Keratinocyte (primary cell): ENCODE results near the gene SUMO4. TPM values are rescaled to one million over a fixed set of nuclear protein-coding genes. Genes with fewer than 3 reads are reported as not detected.

Experiments used
- DNase-seq: peaks from one replicate; pipeline ENCODE4 v3.0.0-alpha.2; 2011; ENCODE audit warnings: low read depth, missing footprints, low spot score
- FAIRE-seq: peaks from 2 replicates; lab custom pipeline; 2011; peaks lifted over from hg19 to GRCh38; lab: Jason Lieb, UNC
- H2AFZ ChIP-seq: 2 replicates; pipeline ENCODE4 v1.6.0; 2012; ENCODE audit warnings: low read length, control low read depth, inconsistent platforms; ENCODE audit not compliant: control insufficient read depth
- H3K27ac ChIP-seq: 2 replicates; pipeline ENCODE4 v1.5.1; 2011; ENCODE audit warnings: low read length; ENCODE audit not compliant: control insufficient read depth, insufficient read depth
- H3K27me3 ChIP-seq: 3 replicates; pipeline ENCODE4 v1.6.0; 2011; ENCODE audit warnings: low read length; ENCODE audit not compliant: control insufficient read depth, insufficient read depth; ENCODE audit errors: extremely low read depth
- H3K36me3 ChIP-seq, 2 experiments: 2 replicates in 1 of 2; 3 replicates in 1 of 2; pipeline ENCODE4 v1.5.1; 2011; ENCODE audit warnings: low read length in 2 of 2, mild to moderate bottlenecking in 1 of 2; ENCODE audit not compliant: control insufficient read depth in 2 of 2, insufficient read depth in 2 of 2; ENCODE audit errors: extremely low read depth in 1 of 2
- H3K4me1 ChIP-seq: 3 replicates; pipeline ENCODE4 v1.5.1; 2011; ENCODE audit warnings: low read length; ENCODE audit not compliant: control insufficient read depth, insufficient read depth; ENCODE audit errors: extremely low read depth
- H3K4me2 ChIP-seq: 3 replicates; pipeline ENCODE4 v1.6.0; 2011; ENCODE audit warnings: low read depth, low read length; ENCODE audit not compliant: control insufficient read depth, insufficient read depth; ENCODE audit errors: extremely low read depth
- H3K4me3 ChIP-seq, 3 experiments: fragments of 200-600 bp in 1 of 3; sonication (generic) in 1 of 3; 2 replicates in 2 of 3; 3 replicates in 1 of 3; pipeline ENCODE4 v1.5.1; 2011 to 2016; ENCODE audit warnings: low read length in 3 of 3, mild to moderate bottlenecking in 3 of 3, control low read depth in 2 of 3, inconsistent platforms in 1 of 3, low read depth in 1 of 3, mixed read lengths in 1 of 3, mixed run types in 1 of 3, moderate library complexity in 1 of 3; ENCODE audit not compliant: control insufficient read depth in 2 of 3, insufficient read depth in 2 of 3; ENCODE audit errors: extremely low read depth in 1 of 3
- H3K79me2 ChIP-seq: 2 replicates; pipeline ENCODE4 v1.6.0; 2012; ENCODE audit warnings: low read length; ENCODE audit not compliant: control insufficient read depth, insufficient read depth
- H3K9ac ChIP-seq: 3 replicates; pipeline ENCODE4 v1.6.0; 2011; ENCODE audit warnings: low read length; ENCODE audit not compliant: control insufficient read depth, insufficient read depth; ENCODE audit errors: extremely low read depth
- H3K9me1 ChIP-seq: 3 replicates; pipeline ENCODE4 v1.6.0; 2011; ENCODE audit warnings: low read length; ENCODE audit not compliant: control insufficient read depth, insufficient read depth; ENCODE audit errors: extremely low read depth
- H3K9me3 ChIP-seq: 2 replicates; pipeline ENCODE4 v1.5.1; 2012; ENCODE audit warnings: low read depth, low read length; ENCODE audit not compliant: control insufficient read depth
- H4K20me1 ChIP-seq: 3 replicates; pipeline ENCODE4 v1.6.0; 2011; ENCODE audit warnings: low read length; ENCODE audit not compliant: control insufficient read depth, insufficient read depth; ENCODE audit errors: extremely low read depth
- EZH2 ChIP-seq: IDR thresholded peaks from one replicate; pipeline ENCODE4 v1.6.1; 2012; ENCODE audit warnings: inconsistent platforms, mild to moderate bottlenecking, low read length, moderate library complexity
- dilution Hi-C: fragments of 300-500 bp; cut with MboI; formaldehyde crosslinking; loops from one replicate; pipeline ENCODE4 v1.7.0; 2020; ENCODE audit warnings: low sequenced_read_pairs; ENCODE audit not compliant: extremely low pct_ligation_motif_present
- polyA plus RNA-seq, 5 experiments: library from polyadenylated mRNA; depleted of rRNA in 3 of 5; stranded (reverse) in 3 of 5; stranded (forward) in 1 of 5; unstranded in 1 of 5; fragments of >200 nt; gene quantifications; 1 replicate in 1 of 5; 2 replicates in 3 of 5; 3 replicates in 1 of 5; pipeline versions ENCODE4 v1.2.1 to v1.2.3, GENCODE V29; 2011 to 2012; ENCODE audit warnings: missing spikeins in 2 of 5, low read depth in 1 of 5, low replicate concordance in 1 of 5
- TF ChIP-seq, protein P1 (sequence below), 3 experiments: IDR thresholded peaks in 1 of 3; conservative IDR thresholded peaks in 1 of 3; optimal IDR thresholded peaks in 1 of 3; 2 replicates in 2 of 3; 3 replicates in 1 of 3; pipeline versions ENCODE3 to v1.5.1; 2011; ENCODE audit warnings: low read length in 3 of 3, mild to moderate bottlenecking in 3 of 3, moderate library complexity in 2 of 3, control low read depth in 1 of 3, inconsistent platforms in 1 of 3; ENCODE audit not compliant: insufficient read depth in 2 of 3; ENCODE audit errors: extremely low read depth in 1 of 3

SUMO4 gene
- polyA plus RNA-seq, 1 donor (not counting 4 experiments of a cell fraction or from before 2014, with no cell fraction given), result 0.09 TPM

DNA sequence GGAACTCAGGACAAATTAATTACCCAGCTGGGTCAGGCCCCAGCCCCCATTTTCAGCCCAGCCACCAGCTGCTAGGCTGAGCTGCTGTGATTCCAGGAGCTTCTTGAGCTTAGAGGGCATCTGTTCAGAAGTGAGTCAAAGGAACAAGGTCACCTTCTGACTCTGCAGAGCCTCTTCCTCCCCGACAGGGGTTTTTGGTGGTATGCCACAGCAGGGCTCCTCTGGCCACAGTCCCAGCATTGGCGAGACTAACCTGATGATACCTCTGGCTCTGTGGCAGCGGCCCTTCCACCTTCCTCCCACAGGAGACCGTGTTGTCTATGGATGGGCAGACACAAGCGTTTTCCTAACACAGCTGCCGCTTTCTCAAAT is 45.0 kb downstream of the SUMO4 start:
- H3K9me1 ChIP-seq, result no peaks in the 10 kb centered on the region
- dilution Hi-C loops, result no loop called here
- H3K79me2 ChIP-seq, result no peaks in the 10 kb centered on the region
- no peak overlapping the region for H3K4me2 ChIP-seq
- H3K27ac ChIP-seq, result no peak overlapping the region
- no peak overlapping the region for H3K9ac ChIP-seq
- H3K4me3 ChIP-seq, result no peak overlapping the region
- no peaks in the 10 kb centered on the region for H4K20me1 ChIP-seq
- H2AFZ ChIP-seq, result no peak overlapping the region
- TF ChIP-seq EZH2, result no peak
- TF ChIP-seq, protein P1, sequence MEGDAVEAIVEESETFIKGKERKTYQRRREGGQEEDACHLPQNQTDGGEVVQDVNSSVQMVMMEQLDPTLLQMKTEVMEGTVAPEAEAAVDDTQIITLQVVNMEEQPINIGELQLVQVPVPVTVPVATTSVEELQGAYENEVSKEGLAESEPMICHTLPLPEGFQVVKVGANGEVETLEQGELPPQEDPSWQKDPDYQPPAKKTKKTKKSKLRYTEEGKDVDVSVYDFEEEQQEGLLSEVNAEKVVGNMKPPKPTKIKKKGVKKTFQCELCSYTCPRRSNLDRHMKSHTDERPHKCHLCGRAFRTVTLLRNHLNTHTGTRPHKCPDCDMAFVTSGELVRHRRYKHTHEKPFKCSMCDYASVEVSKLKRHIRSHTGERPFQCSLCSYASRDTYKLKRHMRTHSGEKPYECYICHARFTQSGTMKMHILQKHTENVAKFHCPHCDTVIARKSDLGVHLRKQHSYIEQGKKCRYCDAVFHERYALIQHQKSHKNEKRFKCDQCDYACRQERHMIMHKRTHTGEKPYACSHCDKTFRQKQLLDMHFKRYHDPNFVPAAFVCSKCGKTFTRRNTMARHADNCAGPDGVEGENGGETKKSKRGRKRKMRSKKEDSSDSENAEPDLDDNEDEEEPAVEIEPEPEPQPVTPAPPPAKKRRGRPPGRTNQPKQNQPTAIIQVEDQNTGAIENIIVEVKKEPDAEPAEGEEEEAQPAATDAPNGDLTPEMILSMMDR (optimal IDR thresholded peaks at IDR 0.05 in 1 of 3, IDR thresholded peaks at IDR 0.05 in 1 of 3, conservative IDR thresholded peaks at IDR 0.05 in 1 of 3; ENCODE audit: extremely low read depth in 1 of 3, insufficient read depth in 2 of 3, low read length in 3 of 3), result no peak
- H3K4me1 ChIP-seq, result no peaks in the 10 kb centered on the region
- peaks cover 4% of the 10 kb centered on the region for H3K27me3 ChIP-seq
- DNase-seq (no peak), FAIRE-seq (no peak)
- H3K36me3 ChIP-seq, result no peaks in the 10 kb centered on the region
- peaks cover 4% of the 10 kb centered on the region for H3K9me3 ChIP-seq

DNA sequence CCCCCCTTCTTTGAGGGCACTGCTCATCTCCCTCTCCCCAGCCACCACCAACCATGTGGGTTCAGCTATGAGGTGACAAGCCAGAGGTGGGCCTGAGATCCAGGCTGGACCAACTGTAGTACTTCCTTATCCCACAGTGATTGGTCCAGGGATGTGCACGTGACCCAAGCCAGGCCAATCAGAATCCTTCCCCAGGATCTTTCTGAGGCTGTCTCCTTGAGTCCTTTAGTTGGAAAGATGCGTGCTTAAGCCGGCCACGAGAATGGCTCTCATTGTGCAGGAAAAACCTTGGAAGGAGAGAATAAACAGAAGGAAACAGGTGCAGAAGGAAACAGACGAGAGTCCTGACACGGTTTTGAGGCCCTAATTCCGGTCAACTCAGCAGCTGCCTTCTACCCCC is 45.5 kb downstream of the SUMO4 start:
- H3K27ac ChIP-seq, result no peak overlapping the region
- peaks cover 8% of the 10 kb centered on the region for H3K27me3 ChIP-seq
- no peak for DNase-seq
- H3K4me1 ChIP-seq, result peaks cover 2% of the 10 kb centered on the region
- no peak for FAIRE-seq
- H3K4me3 ChIP-seq, result no peak overlapping the region
- no peaks in the 10 kb centered on the region for H4K20me1 ChIP-seq
- H3K9me1 ChIP-seq, result no peaks in the 10 kb centered on the region
- H2AFZ ChIP-seq, result no peak overlapping the region
- no peak overlapping the region for H3K9ac ChIP-seq
- no peak for TF ChIP-seq EZH2
- TF ChIP-seq, protein P1 (optimal IDR thresholded peaks at IDR 0.05 in 1 of 3, IDR thresholded peaks at IDR 0.05 in 1 of 3, conservative IDR thresholded peaks at IDR 0.05 in 1 of 3; ENCODE audit: extremely low read depth in 1 of 3, insufficient read depth in 2 of 3, low read length in 3 of 3), result no peak
- no peak overlapping the region for H3K4me2 ChIP-seq
- H3K79me2 ChIP-seq, result no peaks in the 10 kb centered on the region
- H3K9me3 ChIP-seq, result peaks cover 4% of the 10 kb centered on the region
- H3K36me3 ChIP-seq, result no peaks in the 10 kb centered on the region
- dilution Hi-C loops, result no loop called here
